ENCODE results near the gene SNAP25.

Gene SNAP25

DNA sequence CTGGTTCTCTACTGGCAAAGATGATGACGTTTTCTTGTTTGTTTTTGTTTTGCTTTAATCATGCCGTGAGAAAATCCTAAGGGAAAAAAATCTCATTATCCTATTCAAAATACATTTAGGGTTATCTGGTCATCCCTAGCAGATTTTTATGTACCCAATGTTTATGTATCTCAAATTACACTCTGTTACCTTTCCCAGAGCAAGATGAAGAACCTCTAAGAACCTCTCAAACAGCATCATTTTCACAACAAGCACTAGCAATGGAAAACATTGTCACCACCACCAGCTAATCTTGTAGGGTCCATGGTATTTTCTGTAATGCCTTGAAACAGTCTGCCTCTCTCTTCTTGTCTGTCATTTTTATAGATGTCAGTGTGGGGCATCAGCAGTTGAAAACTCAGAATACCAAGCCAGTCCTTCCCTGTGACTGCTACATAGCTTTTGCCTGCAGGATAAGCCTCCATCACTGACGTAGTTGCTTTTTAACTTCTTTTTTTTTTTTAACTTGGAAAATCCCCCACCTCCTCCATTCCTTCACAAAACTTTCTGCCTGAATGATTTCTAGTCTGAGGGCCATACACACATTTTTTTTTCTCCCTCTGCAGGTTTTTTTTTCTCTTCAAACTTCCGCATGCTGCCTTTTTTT lies 2.4 kb upstream of the SNAP25 start:
- DNase-seq (ENCODE audit: low read depth, low spot score) = no peak

DNA sequence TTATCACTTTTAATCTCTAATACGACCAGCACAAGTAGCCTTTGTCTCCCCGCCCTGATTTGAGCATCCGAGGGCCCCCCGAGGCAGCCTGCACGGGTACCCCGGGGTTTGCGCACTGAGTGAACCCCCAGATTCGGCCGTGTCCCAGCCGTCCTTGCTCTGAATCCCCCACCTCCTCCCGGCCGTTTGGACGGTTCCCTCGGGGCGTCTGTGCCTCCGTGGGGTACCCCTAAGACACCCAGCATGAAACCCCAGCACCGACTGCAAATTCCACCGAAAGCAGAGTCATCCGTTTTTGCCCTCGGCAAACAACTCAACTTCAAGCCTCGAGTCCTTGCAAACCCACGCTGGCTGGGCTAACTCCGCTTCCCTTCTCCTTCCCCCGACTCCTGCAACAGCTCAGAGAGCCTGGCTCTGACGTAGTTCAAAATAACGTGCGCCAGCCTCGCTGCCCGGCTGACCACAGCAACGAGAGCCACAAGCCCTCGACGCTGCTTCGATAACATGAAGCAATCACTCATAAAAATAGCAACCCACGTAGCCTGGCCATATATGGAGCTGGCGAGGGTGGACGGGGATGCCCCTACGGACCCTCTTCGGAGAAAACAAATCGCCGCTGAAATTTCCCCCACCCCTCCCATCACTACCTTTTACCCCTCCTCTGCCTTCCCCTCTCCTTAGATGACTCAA lies 764 bp upstream of the SNAP25 start:
- Histone ChIP-seq H3K9ac (ENCODE audit: insufficient read length, low read depth) (peak overlapping the region; percentile 36), H3K36me3 (ENCODE audit: insufficient read depth, insufficient read length, low read length) (no peaks in the 10 kb centered on the region), H3K9me3 (ENCODE audit: insufficient read depth, low read length) (no peaks in the 10 kb centered on the region), H3K4me3 (ENCODE audit: insufficient read length, low read depth) (peak overlapping the region; percentile 46), H3K27me3 (ENCODE audit: insufficient read depth, insufficient read length) (peaks cover 35% of the 10 kb centered on the region), H3K4me1 (ENCODE audit: insufficient read depth, insufficient read length) (no peaks in the 10 kb centered on the region)
- DNase-seq (ENCODE audit: low read depth, low spot score) = no peak
- no peak for TF ChIP-seq SUZ12 (IDR thresholded peaks at IDR 0.05; ENCODE audit: extremely low read depth, insufficient read depth, insufficient read length)
- no peak for TF ChIP-seq ZNF274 (IDR thresholded peaks at IDR 0.05; ENCODE audit: low read depth, low read length)
- no peak for TF ChIP-seq YY1 (IDR thresholded peaks at IDR 0.05; ENCODE audit: insufficient read depth, insufficient read length)

More for the DNA sequence above, 2.4 kb upstream of the SNAP25 start:
- H3K4me3 ChIP-seq (ENCODE audit: insufficient read length, low read depth) = no peak overlapping the region
- no peak overlapping the region for H3K9ac ChIP-seq (ENCODE audit: insufficient read length, low read depth)
- H3K36me3 ChIP-seq (ENCODE audit: insufficient read depth, insufficient read length, low read length) = no peaks in the 10 kb centered on the region
- H3K27me3 ChIP-seq (ENCODE audit: insufficient read depth, insufficient read length) = peaks cover 35% of the 10 kb centered on the region
- no peaks in the 10 kb centered on the region for H3K9me3 ChIP-seq (ENCODE audit: insufficient read depth, low read length)
- no peaks in the 10 kb centered on the region for H3K4me1 ChIP-seq (ENCODE audit: insufficient read depth, insufficient read length)
- TF ChIP-seq SUZ12 (IDR thresholded peaks at IDR 0.05; ENCODE audit: extremely low read depth, insufficient read depth, insufficient read length) (no peak), YY1 (IDR thresholded peaks at IDR 0.05; ENCODE audit: insufficient read depth, insufficient read length) (no peak), ZNF274 (IDR thresholded peaks at IDR 0.05; ENCODE audit: low read depth, low read length) (no peak)

DNA sequence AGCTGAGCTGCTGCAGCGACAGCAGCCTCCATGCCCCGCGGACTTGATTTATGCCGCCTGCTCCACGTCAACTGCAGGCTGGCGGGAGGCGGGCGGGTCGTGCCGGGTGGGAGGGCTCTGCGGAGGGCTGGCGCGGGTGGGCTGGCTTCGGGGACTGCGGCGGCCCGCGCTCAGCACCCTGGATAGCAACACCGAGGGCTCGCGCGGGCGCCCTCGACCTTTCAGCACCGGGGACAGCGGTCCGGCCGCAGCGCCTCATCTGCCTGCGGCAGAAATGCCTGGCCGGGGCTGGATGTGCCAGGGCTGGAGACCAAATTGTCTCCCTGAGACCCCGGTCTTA lies 792 bp downstream of the SNAP25 start:
- peak overlapping the region; percentile 39 for H3K4me3 ChIP-seq (ENCODE audit: insufficient read length, low read depth)
- no peaks in the 10 kb centered on the region for H3K9me3 ChIP-seq (ENCODE audit: insufficient read depth, low read length)
- H3K4me1 ChIP-seq (ENCODE audit: insufficient read depth, insufficient read length) = no peaks in the 10 kb centered on the region
- TF ChIP-seq SUZ12 (IDR thresholded peaks at IDR 0.05; ENCODE audit: extremely low read depth, insufficient read depth, insufficient read length) = no peak
- TF ChIP-seq ZNF274 (IDR thresholded peaks at IDR 0.05; ENCODE audit: low read depth, low read length) = no peak
- TF ChIP-seq YY1 (IDR thresholded peaks at IDR 0.05; ENCODE audit: insufficient read depth, insufficient read length) = no peak
- no peak for DNase-seq (ENCODE audit: low read depth, low spot score)
- peak overlapping the region; percentile 25 for H3K9ac ChIP-seq (ENCODE audit: insufficient read length, low read depth)
- H3K36me3 ChIP-seq (ENCODE audit: insufficient read depth, insufficient read length, low read length) = no peaks in the 10 kb centered on the region
- H3K27me3 ChIP-seq (ENCODE audit: insufficient read depth, insufficient read length) = peaks cover 35% of the 10 kb centered on the region

DNA sequence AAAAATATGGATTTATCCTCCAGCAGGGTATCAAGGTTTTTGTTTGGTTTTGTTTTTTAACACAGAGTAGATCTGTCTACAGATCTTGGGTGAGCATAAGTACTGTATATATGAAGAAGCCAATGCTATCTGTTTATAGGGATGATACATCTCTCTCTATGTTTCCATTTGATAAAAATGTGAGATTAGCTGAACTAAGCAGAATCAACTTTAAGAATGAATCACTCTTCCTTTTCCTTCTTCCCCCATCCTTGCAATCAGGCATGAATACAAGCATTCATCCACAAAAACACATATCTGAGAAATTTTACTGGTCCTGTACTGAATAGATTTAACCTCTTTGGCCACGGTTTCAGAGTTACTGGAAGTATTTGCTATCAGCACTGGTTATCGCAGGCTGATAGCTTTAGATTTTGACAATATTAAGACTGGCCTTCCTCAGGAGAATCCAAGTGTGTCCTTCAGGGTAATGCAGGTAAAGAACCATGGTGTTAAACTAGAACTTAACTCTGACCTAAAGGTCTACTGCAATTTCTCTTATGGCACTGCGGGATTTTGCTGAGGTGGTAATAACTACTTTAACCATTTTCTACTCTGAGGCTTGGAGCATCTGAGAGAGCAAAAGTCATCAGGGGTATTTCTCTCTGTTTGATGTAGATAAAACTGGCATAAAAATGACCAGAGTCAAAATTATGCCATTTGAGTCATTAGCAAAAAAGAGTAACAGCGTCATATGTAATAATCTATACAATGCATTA lies 1.5 kb downstream of the SNAP25 start:
- no peak for DNase-seq (ENCODE audit: low read depth, low spot score)
- Histone ChIP-seq H3K27me3 (ENCODE audit: insufficient read depth, insufficient read length) (peaks cover 32% of the 10 kb centered on the region), H3K4me1 (ENCODE audit: insufficient read depth, insufficient read length) (no peaks in the 10 kb centered on the region), H3K9me3 (ENCODE audit: insufficient read depth, low read length) (no peaks in the 10 kb centered on the region), H3K9ac (ENCODE audit: insufficient read length, low read depth) (no peak overlapping the region), H3K36me3 (ENCODE audit: insufficient read depth, insufficient read length, low read length) (no peaks in the 10 kb centered on the region), H3K4me3 (ENCODE audit: insufficient read length, low read depth) (no peak overlapping the region)
- TF ChIP-seq YY1 (IDR thresholded peaks at IDR 0.05; ENCODE audit: insufficient read depth, insufficient read length) (no peak), SUZ12 (IDR thresholded peaks at IDR 0.05; ENCODE audit: extremely low read depth, insufficient read depth, insufficient read length) (no peak), ZNF274 (IDR thresholded peaks at IDR 0.05; ENCODE audit: low read depth, low read length) (no peak)

DNA sequence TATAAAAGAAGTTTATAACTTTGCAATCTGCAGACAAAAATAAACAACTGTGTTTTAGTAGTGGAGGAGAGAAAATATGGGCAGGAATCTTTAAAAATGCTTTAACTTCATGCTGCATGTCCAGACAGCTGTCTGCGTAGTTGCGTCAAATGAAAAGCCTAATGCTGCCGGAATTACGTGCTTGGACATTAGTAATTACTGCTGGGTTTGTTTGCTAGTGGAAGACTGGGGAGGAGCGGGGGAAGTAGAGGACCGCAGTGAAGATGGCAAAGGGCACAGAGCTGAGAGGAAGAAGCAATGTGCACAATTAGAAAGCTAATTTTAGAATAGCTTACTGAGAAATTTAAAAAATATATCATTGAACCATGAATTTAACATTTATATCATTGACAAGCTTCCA lies 2.4 kb downstream of the SNAP25 start:
- TF ChIP-seq SUZ12 (IDR thresholded peaks at IDR 0.05; ENCODE audit: extremely low read depth, insufficient read depth, insufficient read length) = no peak
- TF ChIP-seq ZNF274 (IDR thresholded peaks at IDR 0.05; ENCODE audit: low read depth, low read length) = no peak
- no peak for TF ChIP-seq YY1 (IDR thresholded peaks at IDR 0.05; ENCODE audit: insufficient read depth, insufficient read length)
- no peak for DNase-seq (ENCODE audit: low read depth, low spot score)
- H3K27me3 ChIP-seq (ENCODE audit: insufficient read depth, insufficient read length) = peaks cover 26% of the 10 kb centered on the region
- H3K9ac ChIP-seq (ENCODE audit: insufficient read length, low read depth) = no peak overlapping the region
- no peaks in the 10 kb centered on the region for H3K4me1 ChIP-seq (ENCODE audit: insufficient read depth, insufficient read length)
- H3K36me3 ChIP-seq (ENCODE audit: insufficient read depth, insufficient read length, low read length) = no peaks in the 10 kb centered on the region
- no peaks in the 10 kb centered on the region for H3K9me3 ChIP-seq (ENCODE audit: insufficient read depth, low read length)
- H3K4me3 ChIP-seq (ENCODE audit: insufficient read length, low read depth) = no peak overlapping the region

DNA sequence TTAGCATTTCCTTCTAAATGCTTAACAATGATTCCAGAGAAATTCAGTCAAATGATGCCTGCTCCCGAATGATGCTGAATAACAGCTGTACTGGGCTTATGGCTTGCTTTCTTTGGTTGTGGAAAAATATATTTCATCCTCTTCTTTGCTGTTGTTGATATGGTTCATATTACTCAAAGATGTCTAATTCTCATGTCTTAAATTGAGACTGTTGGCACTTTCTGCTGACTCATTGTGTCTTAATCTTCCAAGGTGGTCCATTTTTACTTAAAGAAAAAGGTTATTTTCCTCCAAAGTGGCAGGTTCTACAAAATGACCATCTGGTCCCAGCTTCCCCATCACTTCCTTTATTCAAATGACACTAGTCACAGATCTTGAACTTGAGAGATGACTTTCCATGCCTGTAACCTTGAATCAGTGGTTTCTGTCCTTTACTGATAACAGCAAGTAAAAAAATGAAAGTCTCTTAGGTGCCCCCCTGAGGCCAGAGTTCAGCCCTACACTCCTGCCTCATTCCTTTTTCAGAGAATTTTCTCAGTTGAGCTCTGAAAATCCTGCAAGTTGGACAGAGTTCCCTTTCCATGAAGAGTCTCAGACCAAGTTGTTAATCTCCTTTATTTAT lies 6.9 kb downstream of the SNAP25 start:
- no peaks in the 10 kb centered on the region for H3K4me1 ChIP-seq (ENCODE audit: insufficient read depth, insufficient read length)
- H3K9me3 ChIP-seq (ENCODE audit: insufficient read depth, low read length) = no peaks in the 10 kb centered on the region
- H3K9ac ChIP-seq (ENCODE audit: insufficient read length, low read depth) = no peak overlapping the region
- no peak for TF ChIP-seq ZNF274 (IDR thresholded peaks at IDR 0.05; ENCODE audit: low read depth, low read length)
- no peak for TF ChIP-seq SUZ12 (IDR thresholded peaks at IDR 0.05; ENCODE audit: extremely low read depth, insufficient read depth, insufficient read length)
- TF ChIP-seq YY1 (IDR thresholded peaks at IDR 0.05; ENCODE audit: insufficient read depth, insufficient read length) = no peak
- no peaks in the 10 kb centered on the region for H3K36me3 ChIP-seq (ENCODE audit: insufficient read depth, insufficient read length, low read length)
- no peak for DNase-seq (ENCODE audit: low read depth, low spot score)
- H3K4me3 ChIP-seq (ENCODE audit: insufficient read length, low read depth) = no peak overlapping the region
- H3K27me3 ChIP-seq (ENCODE audit: insufficient read depth, insufficient read length) = peaks cover 2% of the 10 kb centered on the region
